RPMI8226 (cell line): Measurements from ENCODE around the gene PTPRN2.

Experiments used
- DNase-seq: peaks from one replicate; pipeline ENCODE4 v3.0.0-alpha.2; 2015

Gene PTPRN2

GRCh38 chr7:158016180-158017097 is 571.2 kb downstream of the PTPRN2 start:
- no peak for DNase-seq

GRCh38 chr7:158015403-158016179 is 572.0 kb downstream of the PTPRN2 start:
- DNase-seq, result no peak

- DNase-seq, result no peak
These were observed 572.6 kb downstream of the PTPRN2 start for GRCh38 chr7:158014976-158015375.

GRCh38 chr7:158013085-158013668 is 574.4 kb downstream of the PTPRN2 start:
- no peak for DNase-seq

GRCh38 chr7:158011941-158012340 is 575.7 kb downstream of the PTPRN2 start:
- no peak for DNase-seq

GRCh38 chr7:158010961-158011693 is 576.5 kb downstream of the PTPRN2 start:
- no peak for DNase-seq

GRCh38 chr7:158009886-158010285 is 577.7 kb downstream of the PTPRN2 start:
- no peak for DNase-seq

GRCh38 chr7:158008267-158008666 is 579.4 kb downstream of the PTPRN2 start:
- DNase-seq, result no peak

GRCh38 chr7:158007697-158008257 is 579.8 kb downstream of the PTPRN2 start:
- DNase-seq, result no peak

- no peak for DNase-seq
These were observed 580.6 kb downstream of the PTPRN2 start for GRCh38 chr7:158006841-158007696.

- peak; percentile 37 for DNase-seq
These were observed 582.1 kb downstream of the PTPRN2 start for GRCh38 chr7:158005531-158005930.

- DNase-seq, result no peak
These were observed 583.5 kb downstream of the PTPRN2 start for GRCh38 chr7:158004123-158004490.

- no peak for DNase-seq
These were observed 584.0 kb downstream of the PTPRN2 start for GRCh38 chr7:158003441-158004122.

GRCh38 chr7:158002486-158003080 is 585.0 kb downstream of the PTPRN2 start:
- no peak for DNase-seq

- DNase-seq, result no peak
These were observed 585.9 kb downstream of the PTPRN2 start for GRCh38 chr7:158001621-158002320.

GRCh38 chr7:158001003-158001402 is 586.6 kb downstream of the PTPRN2 start:
- DNase-seq, result no peak

GRCh38 chr7:158000160-158000559 is 587.5 kb downstream of the PTPRN2 start:
- peak; percentile 22 for DNase-seq

GRCh38 chr7:157998884-157999552 is 588.6 kb downstream of the PTPRN2 start:
- DNase-seq, result no peak

GRCh38 chr7:157997471-157997870 is 590.2 kb downstream of the PTPRN2 start:
- no peak for DNase-seq
